ENCODE data around the gene PLXNA4. TPM values are rescaled to one million over a fixed set of nuclear protein-coding genes. Genes with fewer than 3 reads are reported as not detected.
A peak's percentile ranks its signal among the peaks of the same experiment; 100 is the strongest.

Gene PLXNA4
- total RNA-seq, 2 donors from 2014 or later = 24.0 to 42.7 TPM

GRCh38 chr7:132520591-132521280 lies 55.5 kb downstream of the PLXNA4 start:
- Mint-ChIP-seq H3K4me3 (no peak overlapping the region), H3K4me1 (peaks cover 23% of the 10 kb centered on the region), H3K27me3 (ENCODE audit: insufficient read depth) (no peaks in the 10 kb centered on the region), H3K36me3 (ENCODE audit: low read depth) (peaks cover 6% of the 10 kb centered on the region), H3K27ac (peak overlapping the region; percentile 10), H3K9me3 (no peaks in the 10 kb centered on the region)
- H3K27me3 ChIP-seq (ENCODE audit: control insufficient read depth, insufficient read depth, low read length, poor library complexity, severe bottlenecking) = no peaks in the 10 kb centered on the region
- H3K4me3 ChIP-seq (ENCODE audit: low read length) = no peak overlapping the region
- DNase-seq = no peak
- 94 to 100% methylated on average over 1 to 8 of the region's 9 CpGs for WGBS, 2 experiments (ENCODE audit: insufficient coverage in 1 of 2, insufficient read length in 1 of 2)
- peaks cover 12% of the 10 kb centered on the region for H3K4me1 ChIP-seq (ENCODE audit: control insufficient read depth, insufficient read depth, low read length)
- TF ChIP-seq, protein P1, sequence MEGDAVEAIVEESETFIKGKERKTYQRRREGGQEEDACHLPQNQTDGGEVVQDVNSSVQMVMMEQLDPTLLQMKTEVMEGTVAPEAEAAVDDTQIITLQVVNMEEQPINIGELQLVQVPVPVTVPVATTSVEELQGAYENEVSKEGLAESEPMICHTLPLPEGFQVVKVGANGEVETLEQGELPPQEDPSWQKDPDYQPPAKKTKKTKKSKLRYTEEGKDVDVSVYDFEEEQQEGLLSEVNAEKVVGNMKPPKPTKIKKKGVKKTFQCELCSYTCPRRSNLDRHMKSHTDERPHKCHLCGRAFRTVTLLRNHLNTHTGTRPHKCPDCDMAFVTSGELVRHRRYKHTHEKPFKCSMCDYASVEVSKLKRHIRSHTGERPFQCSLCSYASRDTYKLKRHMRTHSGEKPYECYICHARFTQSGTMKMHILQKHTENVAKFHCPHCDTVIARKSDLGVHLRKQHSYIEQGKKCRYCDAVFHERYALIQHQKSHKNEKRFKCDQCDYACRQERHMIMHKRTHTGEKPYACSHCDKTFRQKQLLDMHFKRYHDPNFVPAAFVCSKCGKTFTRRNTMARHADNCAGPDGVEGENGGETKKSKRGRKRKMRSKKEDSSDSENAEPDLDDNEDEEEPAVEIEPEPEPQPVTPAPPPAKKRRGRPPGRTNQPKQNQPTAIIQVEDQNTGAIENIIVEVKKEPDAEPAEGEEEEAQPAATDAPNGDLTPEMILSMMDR (conservative IDR thresholded peaks at IDR 0.05) = no peak
- H3K27ac ChIP-seq (ENCODE audit: low read depth, low read length) = no peak overlapping the region
- H3K9ac ChIP-seq (ENCODE audit: extremely low read depth, low read length, poor library complexity, severe bottlenecking) = no peak overlapping the region
- H3K36me3 ChIP-seq (ENCODE audit: control insufficient read depth, insufficient read depth, low read length) = no peaks in the 10 kb centered on the region
- no peaks in the 10 kb centered on the region for H3K9me3 ChIP-seq (ENCODE audit: control insufficient read depth, low read length)

- TF ChIP-seq, protein P1 (conservative IDR thresholded peaks at IDR 0.05) = no peak
- Mint-ChIP-seq H3K27me3 (ENCODE audit: insufficient read depth) (no peaks in the 10 kb centered on the region), H3K4me1 (peaks cover 23% of the 10 kb centered on the region), H3K9me3 (no peaks in the 10 kb centered on the region), H3K4me3 (no peak overlapping the region), H3K27ac (peak overlapping the region; percentile 10), H3K36me3 (ENCODE audit: low read depth) (peaks cover 4% of the 10 kb centered on the region)
- H3K4me1 ChIP-seq (ENCODE audit: control insufficient read depth, insufficient read depth, low read length) = peaks cover 12% of the 10 kb centered on the region
- H3K36me3 ChIP-seq (ENCODE audit: control insufficient read depth, insufficient read depth, low read length) = no peaks in the 10 kb centered on the region
- no peak for DNase-seq
- no peaks in the 10 kb centered on the region for H3K27me3 ChIP-seq (ENCODE audit: control insufficient read depth, insufficient read depth, low read length, poor library complexity, severe bottlenecking)
- WGBS, 2 experiments (ENCODE audit: insufficient coverage in 1 of 2, insufficient read length in 1 of 2) = 79 to 80% methylated on average over 1 of the region's 1 CpG
- H3K4me3 ChIP-seq (ENCODE audit: low read length) = no peak overlapping the region
- no peaks in the 10 kb centered on the region for H3K9me3 ChIP-seq (ENCODE audit: control insufficient read depth, low read length)
- H3K27ac ChIP-seq (ENCODE audit: low read depth, low read length) = no peak overlapping the region
- H3K9ac ChIP-seq (ENCODE audit: extremely low read depth, low read length, poor library complexity, severe bottlenecking) = no peak overlapping the region
Observed at GRCh38 chr7:132519936-132520335, 56.3 kb downstream of the PLXNA4 start.

GRCh38 chr7:132518839-132519173 lies 57.5 kb downstream of the PLXNA4 start:
- Histone ChIP-seq H3K4me3 (ENCODE audit: low read length) (no peak overlapping the region), H3K27me3 (ENCODE audit: control insufficient read depth, insufficient read depth, low read length, poor library complexity, severe bottlenecking) (no peaks in the 10 kb centered on the region), H3K36me3 (ENCODE audit: control insufficient read depth, insufficient read depth, low read length) (no peaks in the 10 kb centered on the region), H3K9me3 (ENCODE audit: control insufficient read depth, low read length) (no peaks in the 10 kb centered on the region), H3K4me1 (ENCODE audit: control insufficient read depth, insufficient read depth, low read length) (peaks cover 12% of the 10 kb centered on the region), H3K9ac (ENCODE audit: extremely low read depth, low read length, poor library complexity, severe bottlenecking) (no peak overlapping the region), H3K27ac (ENCODE audit: low read depth, low read length) (no peak overlapping the region)
- Mint-ChIP-seq H3K27me3 (ENCODE audit: insufficient read depth) (no peaks in the 10 kb centered on the region), H3K4me3 (no peak overlapping the region), H3K4me1 (peaks cover 23% of the 10 kb centered on the region), H3K9me3 (no peaks in the 10 kb centered on the region), H3K36me3 (ENCODE audit: low read depth) (peaks cover 7% of the 10 kb centered on the region), H3K27ac (no peak overlapping the region)
- no peak for DNase-seq
- TF ChIP-seq, protein P1 (conservative IDR thresholded peaks at IDR 0.05) = no peak
- WGBS, 2 experiments (ENCODE audit: insufficient coverage in 1 of 2, insufficient read length in 1 of 2) = 89 to 94% methylated on average over 6 of the region's 6 CpGs

Data from endodermal cell (in vitro differentiated cells).